B cell (primary cell): ENCODE data around the gene TRDN.

Experiments used
- CTCF ChIP-seq: fragments of 200-600 bp; IDR thresholded peaks from one replicate; pipeline ENCODE4 v1.8.0; 2022; ENCODE audit warnings: antibody characterized with exemption, mild to moderate bottlenecking
- EZH2 ChIP-seq: IDR thresholded peaks from 2 replicates; pipeline ENCODE4 v1.6.1; 2012; ENCODE audit warnings: borderline replicate concordance, low read depth, mild to moderate bottlenecking, moderate library complexity, low read length; ENCODE audit not compliant: insufficient read depth, poor library complexity, severe bottlenecking

GRCh38 chr6:123360359-123360758, 276.4 kb downstream of the TRDN start:
- TF ChIP-seq CTCF (no peak), EZH2 (no peak)
